H1 (cell line): ENCODE data around the gene PEAK1. TPM values are rescaled to one million over a fixed set of nuclear protein-coding genes. Genes with fewer than 3 reads are reported as not detected.

Source experiments
- ATF3 ChIP-seq: IDR thresholded peaks from 2 replicates; pipeline ENCODE4 v1.6.1; 2011; ENCODE audit warnings: low read depth, mild to moderate bottlenecking, low read length; ENCODE audit not compliant: insufficient read depth
- CHD7 ChIP-seq: fragments of 300-600 bp; sonication (generic); IDR thresholded peaks from 2 replicates; pipeline ENCODE4 v1.7.1; 2012; ENCODE audit warnings: low read length, moderate library complexity, mild to moderate bottlenecking, inconsistent platforms; ENCODE audit not compliant: insufficient replicate concordance
- GTF2F1 ChIP-seq: IDR thresholded peaks from 2 replicates; pipeline ENCODE4 v1.6.1; 2012; ENCODE audit warnings: low read depth, low read length, improper control_type of control experiment, borderline replicate concordance
- POLR2A ChIP-seq, 2 experiments: IDR thresholded peaks; 1 replicate in 1 of 2; 2 replicates in 1 of 2; pipeline ENCODE4 v1.6.1; 2011; ENCODE audit warnings: low read depth in 2 of 2, low read length in 2 of 2, mild to moderate bottlenecking in 2 of 2; ENCODE audit errors: control extremely low read depth in 1 of 2
- SP1 ChIP-seq: IDR thresholded peaks from 2 replicates; pipeline ENCODE4 v1.6.1; 2011; ENCODE audit warnings: low read depth, low read length
- SRF ChIP-seq: IDR thresholded peaks from 2 replicates; pipeline ENCODE4 v1.6.1; 2011; ENCODE audit warnings: mild to moderate bottlenecking, low read depth, low read length, moderate library complexity
- TBP ChIP-seq: IDR thresholded peaks from 2 replicates; pipeline ENCODE4 v1.6.1; 2011; ENCODE audit warnings: low read depth, low read length, improper control_type of control experiment
- polyA plus RNA-seq, 7 experiments: library from polyadenylated mRNA; depleted of rRNA in 3 of 7; stranded (reverse) in 5 of 7; unstranded in 2 of 7; fragments of >200 nt in 5 of 7; fragments of 200-250 nt in 2 of 7; gene quantifications; 1 replicate in 5 of 7; 2 replicates in 1 of 7; 4 replicates in 1 of 7; pipeline versions ENCODE4 v1.2.1 to v1.2.3, GENCODE V29; 2011 to 2013; ENCODE audit warnings: missing spikeins in 2 of 7, mixed read lengths in 2 of 7
- total RNA-seq: library from RNA; stranded (reverse); fragmentation: NEBNext Ultra II Directional; extraction: Animal tissue kit (Norgen Biotek cat#: 25700); gene quantifications from 2 replicates; pipeline ENCODE4 v1.2.1, GENCODE V29; 2021

Gene PEAK1
- total and polyA plus RNA-seq, 2 of the 8 experiments (the other 6 are each of a cell fraction or from before 2014, with no cell fraction given), result 8.8 to 44.8 TPM

GRCh38 chr15:77266708-77267386 lies 153.1 kb downstream of the PEAK1 start (continued):
- TF ChIP-seq CHD7 (no peak), SRF (no peak), ATF3 (no peak), POLR2A (IDR thresholded peaks at IDR 0.05; ENCODE audit: control extremely low read depth in 1 of 2, low read depth in 2 of 2, low read length in 2 of 2) (no peak), SP1 (no peak), GTF2F1 (no peak), TBP (no peak)
